Smooth muscle cell (in vitro differentiated cells): ENCODE data around the gene CARS1. TPM values are rescaled to one million over a fixed set of nuclear protein-coding genes. Genes with fewer than 3 reads are reported as not detected.

Experiments
- DNase-seq: peaks from one replicate; lab custom pipeline; 2025; ENCODE audit not compliant: unreplicated experiment; lab: John Stamatoyannopoulos, UW
- H2AFZ ChIP-seq: fragments of 200-600 bp; sonication (generic); 2 replicates; pipeline ENCODE4 v1.6.0; 2016; ENCODE audit warnings: antibody characterized with exemption, low read depth, mild to moderate bottlenecking
- H3F3A ChIP-seq: fragments of 200-600 bp; sonication (generic); 2 replicates; pipeline ENCODE4 v1.6.0; 2017; ENCODE audit warnings: antibody characterized with exemption, low read depth
- H3K27ac ChIP-seq: fragments of 200-600 bp; sonication (generic); 2 replicates; pipeline ENCODE4 v1.5.1; 2016; ENCODE audit warnings: low read depth, mild to moderate bottlenecking
- H3K27me3 ChIP-seq: fragments of 200-600 bp; sonication (generic); 2 replicates; pipeline ENCODE4 v1.6.1; 2016; ENCODE audit warnings: low read depth, mild to moderate bottlenecking
- H3K36me3 ChIP-seq: fragments of 200-600 bp; sonication (generic); 2 replicates; pipeline ENCODE4 v1.5.1; 2016; ENCODE audit warnings: low read depth
- H3K4me1 ChIP-seq: fragments of 200-600 bp; sonication (generic); 2 replicates; pipeline ENCODE4 v1.5.1; 2016; ENCODE audit warnings: low read depth
- H3K4me2 ChIP-seq: fragments of 200-600 bp; sonication (generic); 2 replicates; pipeline ENCODE4 v1.6.0; 2016; ENCODE audit warnings: mild to moderate bottlenecking
- H3K4me3 ChIP-seq: fragments of 200-600 bp; sonication (generic); 2 replicates; pipeline ENCODE4 v1.5.1; 2016; ENCODE audit warnings: mild to moderate bottlenecking
- H3K79me2 ChIP-seq: fragments of 200-600 bp; sonication (generic); 2 replicates; pipeline ENCODE4 v1.6.0; 2016; ENCODE audit warnings: low read depth, mild to moderate bottlenecking
- H3K9ac ChIP-seq: fragments of 200-600 bp; sonication (generic); 2 replicates; pipeline ENCODE4 v1.6.0; 2016; ENCODE audit warnings: low read depth
- H3K9me3 ChIP-seq: fragments of 200-600 bp; sonication (generic); replicated peaks from 2 replicates; pipeline ENCODE4 v1.5.1; 2016; ENCODE audit warnings: low read depth
- H4K20me1 ChIP-seq: fragments of 200-600 bp; sonication (generic); 2 replicates; pipeline ENCODE4 v1.6.0; 2016; ENCODE audit warnings: low read depth
- WGBS: methylation state at CpG from one replicate; pipeline ENCODE4 v1.1.7; 2016; ENCODE audit warnings: low lambda C conversion rate; 5-methylcytosine and 5-hydroxymethylcytosine counted together
- polyA plus RNA-seq: library from polyadenylated mRNA; unstranded; fragments of >200 nt; fragmentation: Nextera tagmentation; extraction: Ambion mirVana; gene quantifications from 2 replicates; pipeline ENCODE4 v1.2.1, GENCODE V29; 2016
- total RNA-seq: library from RNA; depleted of rRNA; stranded (reverse); fragments of >200 nt; gene quantifications from 2 replicates; pipeline ENCODE4 v1.2.3, GENCODE V29; 2014
- TF ChIP-seq, protein P1 (sequence below): fragments of 200-600 bp; sonication (generic); IDR thresholded peaks from 2 replicates; pipeline ENCODE4 v1.5.1; 2017; ENCODE audit warnings: borderline replicate concordance, mild to moderate bottlenecking, antibody characterized with exemption; ENCODE audit not compliant: insufficient read depth, poor library complexity, severe bottlenecking

The CARS1 gene
- total and polyA plus RNA-seq, 2 experiments from 2014 or later: 51.7 to 61.6 TPM

DNA sequence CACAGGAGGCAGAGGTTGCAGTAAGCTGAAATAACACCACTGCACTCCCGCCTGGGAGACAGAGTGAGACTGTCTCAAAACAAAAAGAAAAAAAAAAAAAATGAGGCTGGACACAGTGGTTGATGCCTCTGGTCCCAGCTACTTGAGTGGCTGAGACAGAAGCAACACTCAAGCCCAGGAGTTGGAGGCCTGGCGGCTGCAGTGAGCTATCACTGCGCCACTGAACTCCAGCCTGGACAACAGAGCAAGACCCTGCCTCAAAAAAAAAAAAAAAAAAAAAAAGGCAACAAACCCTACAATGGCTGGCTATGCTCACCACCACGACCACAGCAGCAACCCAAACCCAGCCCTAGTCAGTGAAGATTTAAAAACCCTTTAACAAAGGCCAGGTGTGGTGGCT lies 73.3 kb downstream of the CARS1 start:
- TF ChIP-seq, protein P1, sequence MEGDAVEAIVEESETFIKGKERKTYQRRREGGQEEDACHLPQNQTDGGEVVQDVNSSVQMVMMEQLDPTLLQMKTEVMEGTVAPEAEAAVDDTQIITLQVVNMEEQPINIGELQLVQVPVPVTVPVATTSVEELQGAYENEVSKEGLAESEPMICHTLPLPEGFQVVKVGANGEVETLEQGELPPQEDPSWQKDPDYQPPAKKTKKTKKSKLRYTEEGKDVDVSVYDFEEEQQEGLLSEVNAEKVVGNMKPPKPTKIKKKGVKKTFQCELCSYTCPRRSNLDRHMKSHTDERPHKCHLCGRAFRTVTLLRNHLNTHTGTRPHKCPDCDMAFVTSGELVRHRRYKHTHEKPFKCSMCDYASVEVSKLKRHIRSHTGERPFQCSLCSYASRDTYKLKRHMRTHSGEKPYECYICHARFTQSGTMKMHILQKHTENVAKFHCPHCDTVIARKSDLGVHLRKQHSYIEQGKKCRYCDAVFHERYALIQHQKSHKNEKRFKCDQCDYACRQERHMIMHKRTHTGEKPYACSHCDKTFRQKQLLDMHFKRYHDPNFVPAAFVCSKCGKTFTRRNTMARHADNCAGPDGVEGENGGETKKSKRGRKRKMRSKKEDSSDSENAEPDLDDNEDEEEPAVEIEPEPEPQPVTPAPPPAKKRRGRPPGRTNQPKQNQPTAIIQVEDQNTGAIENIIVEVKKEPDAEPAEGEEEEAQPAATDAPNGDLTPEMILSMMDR: no peak
- no peak overlapping the region for H3K9ac ChIP-seq
- no peak overlapping the region for H2AFZ ChIP-seq
- H3K4me2 ChIP-seq: no peak overlapping the region
- peaks cover 100% of the 10 kb centered on the region for H4K20me1 ChIP-seq
- no peak for DNase-seq
- H3K79me2 ChIP-seq: peaks cover 98% of the 10 kb centered on the region
- WGBS: 99% methylated on average over 4 of the region's 4 CpGs
- no peaks in the 10 kb centered on the region for H3F3A ChIP-seq
- H3K27ac ChIP-seq: no peak overlapping the region
- H3K4me1 ChIP-seq: peaks cover 8% of the 10 kb centered on the region
- no peaks in the 10 kb centered on the region for H3K9me3 ChIP-seq
- no peaks in the 10 kb centered on the region for H3K36me3 ChIP-seq
- H3K27me3 ChIP-seq: no peaks in the 10 kb centered on the region
- H3K4me3 ChIP-seq: no peak overlapping the region

DNA sequence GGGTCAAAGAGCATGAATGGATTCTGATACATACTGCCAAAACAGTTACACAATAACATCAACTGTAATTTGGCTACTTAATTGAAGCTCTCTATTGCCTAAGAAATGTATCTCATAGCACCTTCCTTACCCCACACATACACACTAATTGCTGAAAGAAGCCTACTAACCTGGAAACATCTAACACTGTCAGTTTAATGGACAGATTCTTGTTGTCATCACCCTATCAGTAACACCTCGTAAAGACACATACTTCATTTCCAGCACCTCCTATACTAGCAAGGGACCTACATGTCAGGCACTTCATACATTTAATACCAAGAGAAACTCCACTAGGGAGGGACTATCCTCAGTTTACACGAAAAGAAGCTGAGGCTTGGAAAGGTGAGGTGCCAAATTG lies 75.0 kb downstream of the CARS1 start:
- Histone ChIP-seq H3K4me3 (no peak overlapping the region), H3K4me1 (no peaks in the 10 kb centered on the region), H3K79me2 (peaks cover 98% of the 10 kb centered on the region), H3K9ac (no peak overlapping the region), H3K27ac (no peak overlapping the region), H2AFZ (no peak overlapping the region), H3K36me3 (peaks cover 10% of the 10 kb centered on the region), H3K9me3 (no peaks in the 10 kb centered on the region), H3K4me2 (no peak overlapping the region), H3F3A (no peaks in the 10 kb centered on the region), H4K20me1 (peaks cover 100% of the 10 kb centered on the region), H3K27me3 (no peaks in the 10 kb centered on the region)
- no peak for DNase-seq
- TF ChIP-seq, protein P1: no peak
- WGBS: 86% methylated on average over 2 of the region's 2 CpGs

DNA sequence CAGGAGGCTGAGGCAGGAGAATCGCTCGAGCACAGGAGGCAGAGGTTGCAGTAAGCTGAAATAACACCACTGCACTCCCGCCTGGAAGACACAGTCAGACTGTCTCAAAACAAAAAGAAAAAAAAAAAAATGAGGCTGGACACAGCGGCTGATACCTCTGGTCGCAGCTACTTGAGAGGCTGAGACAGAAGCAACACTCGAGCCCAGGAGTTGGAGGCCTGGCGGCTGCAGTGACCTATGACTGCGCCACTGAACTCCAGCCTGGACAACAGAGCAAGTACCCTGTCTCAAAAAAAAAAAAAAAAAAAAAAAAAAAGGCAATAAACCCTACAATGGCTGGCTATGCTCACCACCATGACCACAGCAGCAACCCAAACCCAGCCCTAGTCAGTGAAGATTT lies 76.1 kb downstream of the CARS1 start:
- Histone ChIP-seq H3K79me2 (peaks cover 98% of the 10 kb centered on the region), H2AFZ (no peak overlapping the region), H3K4me3 (no peak overlapping the region), H3K4me2 (no peak overlapping the region), H3K9ac (no peak overlapping the region), H4K20me1 (peaks cover 100% of the 10 kb centered on the region), H3K27me3 (no peaks in the 10 kb centered on the region), H3K9me3 (no peaks in the 10 kb centered on the region), H3K4me1 (no peaks in the 10 kb centered on the region), H3K36me3 (peaks cover 12% of the 10 kb centered on the region), H3F3A (no peaks in the 10 kb centered on the region), H3K27ac (no peak overlapping the region)
- WGBS: 92% methylated on average over 7 of the region's 8 CpGs
- TF ChIP-seq, protein P1: no peak
- no peak for DNase-seq

DNA sequence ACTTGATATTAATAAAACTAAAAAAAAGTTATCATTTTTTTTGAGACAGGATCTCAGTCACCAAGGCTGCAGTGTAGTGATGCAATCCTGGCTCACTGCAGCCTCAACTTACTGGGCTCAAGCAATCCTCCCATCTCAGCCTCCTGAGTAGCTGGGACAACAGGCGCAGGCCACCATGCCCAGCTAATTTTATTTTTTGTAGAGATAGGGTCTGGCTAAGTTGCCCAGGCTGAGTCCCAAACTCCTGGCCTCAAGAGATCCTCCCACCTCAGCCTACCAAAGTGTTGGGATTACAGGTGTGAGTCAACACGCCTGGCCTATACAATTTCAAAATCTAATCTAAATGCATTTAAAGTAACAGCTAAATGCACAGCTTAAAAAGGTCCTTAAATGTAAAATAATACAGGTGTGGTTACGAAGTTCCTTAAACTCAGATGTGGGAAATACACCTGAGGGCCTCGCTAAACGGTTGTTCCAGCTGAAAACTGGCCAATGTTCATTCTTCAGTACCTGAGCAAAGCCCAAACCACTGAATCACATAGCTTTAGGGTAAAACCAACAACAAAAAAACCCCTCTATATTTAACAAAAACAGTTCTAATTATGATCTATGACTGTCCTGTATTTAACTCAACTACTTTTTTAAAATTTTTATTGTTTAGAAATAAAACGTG lies 76.9 kb downstream of the CARS1 start:
- H3K4me2 ChIP-seq: no peak overlapping the region
- no peak for DNase-seq
- H3K36me3 ChIP-seq: peaks cover 13% of the 10 kb centered on the region
- no peaks in the 10 kb centered on the region for H3K27me3 ChIP-seq
- peaks cover 90% of the 10 kb centered on the region for H3K79me2 ChIP-seq
- H3K27ac ChIP-seq: peak overlapping the region; percentile 22
- H3K4me1 ChIP-seq: no peaks in the 10 kb centered on the region
- peaks cover 100% of the 10 kb centered on the region for H4K20me1 ChIP-seq
- no peak overlapping the region for H3K4me3 ChIP-seq
- H3K9ac ChIP-seq: no peak overlapping the region
- no peaks in the 10 kb centered on the region for H3F3A ChIP-seq
- TF ChIP-seq, protein P1: no peak
- 79% methylated on average over 6 of the region's 6 CpGs for WGBS
- H3K9me3 ChIP-seq: no peaks in the 10 kb centered on the region
- H2AFZ ChIP-seq: no peak overlapping the region
